Endothelial cell of umbilical vein (primary cell): Measurements from ENCODE around the gene ST3GAL5. TPM values are rescaled to one million over a fixed set of nuclear protein-coding genes. Genes with fewer than 3 reads are reported as not detected.

ENCODE experiments used
- BruUV-seq: library from RNA; stranded (reverse); fragments of 400-500 nt; replicated peaks from 2 replicates; lab custom pipeline; 2021; lab: Mats Ljungman, UMichigan
- CTCF ChIA-PET: fragments of 300-600, 350-600 bp; sonication (Branson Sonifier 250); formaldehyde crosslinking; loops from one replicate; lab custom pipeline; 2021; ENCODE audit warnings: antibody characterized with exemption, inconsistent platforms; lab: Charles Lee
- POLR2A ChIA-PET: fragments of 300-600, 350-600 bp; sonication (Branson Sonifier 250); formaldehyde crosslinking; loops from one replicate; lab custom pipeline; 2021; ENCODE audit warnings: antibody characterized with exemption, inconsistent platforms; lab: Charles Lee
- DNase-seq: peaks from one replicate; pipeline ENCODE4 v3.0.0-alpha.2; 2011; ENCODE audit warnings: low read depth, low spot score
- FAIRE-seq: peaks from 2 replicates; lab custom pipeline; 2011; peaks lifted over from hg19 to GRCh38; lab: Jason Lieb, UNC
- H2AFZ ChIP-seq: 2 replicates; pipeline ENCODE4 v1.6.0; 2012; ENCODE audit warnings: low read depth, low read length, control low read depth, inconsistent platforms
- H3K27ac ChIP-seq: 2 replicates; pipeline ENCODE4 v1.5.1; 2011; ENCODE audit warnings: low read depth, mild to moderate bottlenecking, control low read depth, low read length, moderate library complexity; ENCODE audit not compliant: insufficient read depth
- H3K27me3 ChIP-seq, 2 experiments: 2 replicates each; pipeline versions ENCODE4 v1.6.0 to v1.6.1; 2011; ENCODE audit warnings: low read length in 2 of 2, mixed read lengths in 1 of 2; ENCODE audit not compliant: control insufficient read depth in 2 of 2, insufficient read depth in 2 of 2
- H3K36me3 ChIP-seq, 2 experiments: 2 replicates in 1 of 2; 3 replicates in 1 of 2; pipeline ENCODE4 v1.5.1; 2011; ENCODE audit warnings: low read length in 2 of 2, mild to moderate bottlenecking in 1 of 2, moderate library complexity in 1 of 2; ENCODE audit not compliant: control insufficient read depth in 2 of 2, insufficient read depth in 2 of 2; ENCODE audit errors: extremely low read depth in 1 of 2
- H3K4me1 ChIP-seq: 3 replicates; pipeline ENCODE4 v1.5.1; 2011; ENCODE audit warnings: mild to moderate bottlenecking, low read length; ENCODE audit not compliant: control insufficient read depth, insufficient read depth; ENCODE audit errors: extremely low read depth
- H3K4me2 ChIP-seq: 2 replicates; pipeline ENCODE4 v1.6.1; 2011; ENCODE audit warnings: low read length, control low read depth, mixed read lengths; ENCODE audit not compliant: insufficient read depth
- H3K4me3 ChIP-seq, 3 experiments: fragments of 200-600 bp in 1 of 3; sonication (generic), shearing (Covaris generic) in 1 of 3; replicated peaks in 1 of 3; 2 replicates each; pipeline ENCODE4 v1.5.1; 2011 to 2016; ENCODE audit warnings: control low read depth in 3 of 3, low read length in 3 of 3, mild to moderate bottlenecking in 2 of 3, inconsistent platforms in 1 of 3, low read depth in 1 of 3, moderate library complexity in 1 of 3; ENCODE audit not compliant: insufficient read depth in 1 of 3
- H3K79me2 ChIP-seq: 2 replicates; pipeline ENCODE4 v1.6.0; 2012; ENCODE audit warnings: low read length, inconsistent platforms; ENCODE audit not compliant: control insufficient read depth, insufficient read depth
- H3K9ac ChIP-seq: replicated peaks from 2 replicates; pipeline ENCODE3; 2011; ENCODE audit warnings: low read length, control low read depth; ENCODE audit not compliant: insufficient read depth; ENCODE audit errors: extremely low read depth
- H3K9me1 ChIP-seq: replicated peaks from 3 replicates; pipeline ENCODE4 v1.6.0; 2011; ENCODE audit warnings: mild to moderate bottlenecking, low read length; ENCODE audit not compliant: control insufficient read depth, insufficient read depth; ENCODE audit errors: extremely low read depth
- H3K9me3 ChIP-seq: replicated peaks from 2 replicates; pipeline ENCODE4 v1.5.1; 2012; ENCODE audit warnings: low read length, inconsistent platforms; ENCODE audit not compliant: control insufficient read depth, insufficient read depth
- H4K20me1 ChIP-seq: replicated peaks from 2 replicates; pipeline ENCODE3; 2011; ENCODE audit warnings: mild to moderate bottlenecking, low read length; ENCODE audit not compliant: control insufficient read depth, insufficient read depth; ENCODE audit errors: extremely low read depth
- CTCF ChIP-seq, 2 donors: IDR thresholded peaks; 1 replicate in 1 of 2; 2 replicates in 1 of 2; pipeline ENCODE4 v1.5.1; 2011; ENCODE audit warnings: low read length in 2 of 2, mild to moderate bottlenecking in 2 of 2, moderate library complexity in 2 of 2, control low read depth in 1 of 2, inconsistent platforms in 1 of 2, low read depth in 1 of 2; ENCODE audit not compliant: insufficient read depth in 1 of 2; ENCODE audit errors: extremely low read depth in 1 of 2
- EZH2 ChIP-seq: IDR thresholded peaks from 2 replicates; pipeline ENCODE4 v1.6.1; 2012; ENCODE audit warnings: borderline replicate concordance, low read depth, mild to moderate bottlenecking, moderate library complexity, low read length, inconsistent platforms; ENCODE audit not compliant: severe bottlenecking
- FOS ChIP-seq: IDR thresholded peaks from 2 replicates; pipeline ENCODE4 v1.6.1; 2011; ENCODE audit warnings: mild to moderate bottlenecking, low read length, moderate library complexity, borderline replicate concordance; ENCODE audit not compliant: insufficient read depth
- GATA2 ChIP-seq: IDR thresholded peaks from 2 replicates; pipeline ENCODE4 v1.7.0; 2011; ENCODE audit warnings: low read depth, mild to moderate bottlenecking, moderate library complexity, mixed read lengths, low read length; ENCODE audit not compliant: insufficient read length, insufficient read depth
- JUN ChIP-seq: IDR thresholded peaks from 2 replicates; pipeline ENCODE4 v1.6.1; 2011; ENCODE audit warnings: borderline replicate concordance, low read depth; ENCODE audit not compliant: insufficient read length, insufficient read depth
- MYC ChIP-seq: IDR thresholded peaks from one replicate; pipeline ENCODE4 v1.6.1; 2011; ENCODE audit warnings: mild to moderate bottlenecking, low read depth, low read length
- POLR2A ChIP-seq: IDR thresholded peaks from 2 replicates; pipeline ENCODE4 v1.6.1; 2012; ENCODE audit warnings: low read depth, mild to moderate bottlenecking, control low read depth, low read length
- POLR2AphosphoS5 ChIP-seq: IDR thresholded peaks from 2 replicates; pipeline ENCODE4 v1.6.1; 2012; ENCODE audit warnings: low read depth, mild to moderate bottlenecking, control low read depth, low read length, moderate library complexity; ENCODE audit not compliant: insufficient read depth
- dilution Hi-C: fragments of 300-500 bp; cut with MboI; formaldehyde crosslinking; loops from one replicate; pipeline ENCODE4 v1.15.0; 2019; ENCODE audit warnings: low sequenced_read_pairs; ENCODE audit not compliant: extremely low pct_ligation_motif_present
- intact Hi-C: fragments of 100-400 bp; cut with micrococcal nuclease; formaldehyde crosslinking; loops from one replicate; pipeline ENCODE4 v1.10.0; 2022
- polyA plus RNA-seq, 4 experiments: library from polyadenylated mRNA; depleted of rRNA in 3 of 4; stranded (reverse) in 3 of 4; unstranded in 1 of 4; fragments of >200 nt; gene quantifications; 2 replicates each; pipeline versions ENCODE4 v1.2.1 to v1.2.3, GENCODE V29; 2011 to 2012; ENCODE audit warnings: missing spikeins in 1 of 4
- total RNA-seq: library from RNA; stranded (reverse); gene quantifications from 2 replicates; pipeline ENCODE4 v1.2.3, GENCODE V29; 2021
- TF ChIP-seq, protein P1 (sequence below): IDR thresholded peaks from 2 replicates; pipeline ENCODE4 v1.6.1; 2011; ENCODE audit not compliant: insufficient read depth, insufficient read length

The ST3GAL5 gene
- total and polyA plus RNA-seq, 2 donors (not counting 3 experiments of a cell fraction or from before 2014, with no cell fraction given): 9.5 to 16.0 TPM

DNA sequence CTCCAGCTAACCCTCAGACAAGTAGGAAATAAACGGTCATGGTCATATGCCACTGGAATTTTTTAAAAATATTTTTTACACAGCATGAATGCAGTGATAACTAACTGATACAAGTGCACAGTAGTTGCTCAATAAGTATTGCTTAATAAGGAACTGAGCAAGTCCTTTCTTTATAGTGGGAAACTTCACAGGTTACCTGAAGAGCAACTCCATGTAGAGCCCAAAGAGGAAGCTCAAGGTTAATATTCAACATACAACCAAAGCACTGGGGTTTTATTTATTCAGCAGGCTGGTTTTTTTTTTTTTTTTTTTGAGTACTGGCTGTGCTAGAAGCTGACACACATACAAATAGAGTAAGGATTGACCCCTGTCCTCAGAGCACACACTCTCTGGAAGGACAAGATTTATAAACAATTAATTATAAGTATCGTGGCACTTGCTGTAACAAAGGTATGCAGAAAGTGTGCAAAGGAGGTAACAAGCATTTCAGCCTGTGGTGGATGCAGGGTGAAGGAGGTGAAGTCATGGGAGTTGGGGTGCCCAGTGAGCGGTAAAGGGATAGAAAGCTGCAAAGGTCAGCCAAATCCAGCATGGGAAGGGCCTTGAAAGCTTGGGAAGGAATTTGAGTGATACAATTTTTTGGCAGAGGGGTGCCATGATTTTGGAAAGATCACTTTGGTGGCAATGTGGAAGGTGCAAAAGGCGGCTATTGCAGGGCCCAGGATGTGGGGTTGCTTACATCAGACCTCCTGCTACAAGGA lies 82.3 kb downstream of the ST3GAL5 start:
- no peak overlapping the region for H3K4me2 ChIP-seq
- H3K4me3 ChIP-seq: no peak overlapping the region
- no peak overlapping the region for H3K9ac ChIP-seq
- intact Hi-C loops: no loop called here
- no peak overlapping the region for H3K27ac ChIP-seq
- H3K36me3 ChIP-seq: no peaks in the 10 kb centered on the region
- dilution Hi-C loops: loop anchor here (25.0 kb wide), 1 partner anchor 94 kb away; no protein-coding TSS in a partner anchor
- H3K79me2 ChIP-seq: no peaks in the 10 kb centered on the region
- no peaks in the 10 kb centered on the region for H3K9me3 ChIP-seq
- no peak overlapping the region for H2AFZ ChIP-seq
- no peak for TF ChIP-seq MYC
- no peak for TF ChIP-seq EZH2
- TF ChIP-seq FOS: no peak
- TF ChIP-seq GATA2: no peak
- TF ChIP-seq POLR2A: no peak
- TF ChIP-seq, protein P1, sequence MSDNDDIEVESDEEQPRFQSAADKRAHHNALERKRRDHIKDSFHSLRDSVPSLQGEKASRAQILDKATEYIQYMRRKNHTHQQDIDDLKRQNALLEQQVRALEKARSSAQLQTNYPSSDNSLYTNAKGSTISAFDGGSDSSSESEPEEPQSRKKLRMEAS: no peak
- no peak for TF ChIP-seq JUN
- TF ChIP-seq POLR2AphosphoS5: no peak
- TF ChIP-seq CTCF (IDR thresholded peaks at IDR 0.05; ENCODE audit: extremely low read depth in 1 of 2, insufficient read depth in 1 of 2, low read depth in 1 of 2, low read length in 2 of 2): no peak
- no peak for FAIRE-seq
- no peaks in the 10 kb centered on the region for H3K9me1 ChIP-seq
- no peaks in the 10 kb centered on the region for H3K4me1 ChIP-seq
- CTCF ChIA-PET: interaction anchor here (0.8 to 9.2 kb wide), 8 partner anchors 8 to 77 kb away, joined by 3 to 193 read pairs (median 5); no protein-coding TSS in a partner anchor
- no peaks in the 10 kb centered on the region for H4K20me1 ChIP-seq
- POLR2A ChIA-PET: no interaction called here
- no TSS peak for BruUV-seq
- no peaks in the 10 kb centered on the region for H3K27me3 ChIP-seq
- no peak for DNase-seq
